Activated T-helper 9 cell treated with anti-CD3 and anti-CD28 coated beads, Interleukin-2, amount 50 U/mL, for 16 hours (primary cell): ENCODE data around the gene PPP3R1.

Source experiments
- DNase-seq: peaks from one replicate; pipeline ENCODE4 v3.0.0-alpha.2; 2020; ENCODE audit warnings: low read depth

Gene PPP3R1

GRCh38 chr2:68252400-68253218 is at the start of gene PPP3R1:
TSS of gene PPP3R1 (minus strand) at chr2:68252532. CDS start at chr2:68252127, 405 bp downstream.
- peak; percentile 93 for DNase-seq

- DNase-seq: no peak
Measured at GRCh38 chr2:68295516-68295915, 43.2 kb upstream of the PPP3R1 start.

DNA sequence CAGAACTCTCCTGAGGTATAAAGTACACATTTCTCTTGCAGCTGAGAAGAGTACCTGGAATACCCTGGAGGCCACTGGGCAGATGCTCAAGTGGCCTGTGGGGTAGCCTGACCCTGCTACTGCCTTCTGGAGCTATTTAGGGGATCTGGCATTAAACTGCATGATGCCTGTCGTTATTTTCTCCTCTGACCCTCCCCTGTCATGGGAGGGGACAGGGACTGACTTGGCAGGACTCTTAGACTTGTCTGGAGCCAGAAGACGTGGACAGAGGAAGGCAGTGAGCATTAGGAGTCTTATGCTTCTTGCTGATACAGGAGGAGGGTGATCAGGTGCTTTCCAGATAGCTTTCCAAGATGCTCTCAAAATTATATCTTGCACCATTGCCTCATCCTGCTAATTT is 42.6 kb upstream of the PPP3R1 start:
- DNase-seq: no peak

DNA sequence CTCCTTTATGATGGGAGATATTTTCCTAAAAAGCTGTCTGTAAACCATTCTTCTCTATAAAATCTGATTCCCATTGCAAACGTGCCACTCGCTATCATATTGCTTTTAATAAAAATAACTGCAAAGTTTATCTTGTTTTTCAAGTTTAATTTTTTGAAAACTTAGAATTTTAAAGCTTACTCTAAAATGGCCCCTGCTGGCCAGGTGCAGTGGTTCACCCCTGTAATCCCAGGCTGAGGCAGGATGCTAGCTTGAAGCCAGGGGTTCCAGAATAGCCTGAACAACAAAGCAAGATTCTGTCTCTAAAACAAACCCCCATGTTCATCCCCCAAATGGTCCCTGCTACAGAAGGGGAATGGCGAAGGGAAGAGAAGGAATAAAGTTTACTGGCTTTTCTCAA is 41.9 kb upstream of the PPP3R1 start:
- no peak for DNase-seq

GRCh38 chr2:68293755-68294154 is 41.4 kb upstream of the PPP3R1 start:
- no peak for DNase-seq

- DNase-seq: no peak
Measured at GRCh38 chr2:68293024-68293423, 40.7 kb upstream of the PPP3R1 start.

- DNase-seq: no peak
Measured at GRCh38 chr2:68292108-68292710, 39.9 kb upstream of the PPP3R1 start.

DNA sequence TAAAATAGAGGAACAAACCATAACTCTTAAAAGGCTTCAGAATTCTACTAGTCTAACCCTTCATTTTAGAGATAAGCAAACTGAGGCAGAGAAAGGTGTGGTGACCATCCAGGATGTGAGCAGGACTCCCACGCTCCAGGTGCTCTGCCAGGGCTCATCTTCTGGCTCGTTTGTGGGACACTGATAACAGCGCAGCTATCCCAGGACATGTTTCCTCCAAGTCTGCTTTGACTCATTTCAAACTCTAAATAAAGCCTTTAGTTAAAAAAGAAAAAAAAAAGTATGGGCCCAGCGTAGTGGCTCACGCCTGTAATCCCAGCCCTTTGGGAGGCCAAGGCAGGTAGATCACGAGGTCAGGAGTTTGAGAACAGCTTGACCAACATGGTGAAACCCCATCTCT is 39.0 kb upstream of the PPP3R1 start:
- no peak for DNase-seq

DNA sequence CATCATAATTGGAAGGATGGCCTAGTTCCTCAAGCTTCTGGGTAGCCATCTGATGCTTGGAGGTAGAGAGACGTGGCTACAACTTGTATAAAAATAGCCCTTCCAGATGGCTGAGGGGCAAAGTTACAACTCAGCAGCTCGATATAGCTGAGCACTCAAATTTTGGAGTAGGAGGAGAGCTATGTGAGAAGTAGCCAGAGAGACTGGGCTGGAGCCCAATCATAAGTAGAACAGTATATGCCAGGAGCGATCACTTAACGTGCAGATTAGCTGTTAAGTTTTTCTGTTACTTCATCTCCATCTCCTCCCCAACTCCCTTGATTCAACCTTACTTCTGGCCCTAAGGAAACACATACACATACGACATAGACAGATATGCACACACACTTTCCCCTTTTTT is 38.6 kb upstream of the PPP3R1 start:
- no peak for DNase-seq

GRCh38 chr2:68287580-68288441 is 35.5 kb upstream of the PPP3R1 start:
- DNase-seq: no peak

GRCh38 chr2:68284896-68285295 is 32.6 kb upstream of the PPP3R1 start:
- DNase-seq: no peak

DNA sequence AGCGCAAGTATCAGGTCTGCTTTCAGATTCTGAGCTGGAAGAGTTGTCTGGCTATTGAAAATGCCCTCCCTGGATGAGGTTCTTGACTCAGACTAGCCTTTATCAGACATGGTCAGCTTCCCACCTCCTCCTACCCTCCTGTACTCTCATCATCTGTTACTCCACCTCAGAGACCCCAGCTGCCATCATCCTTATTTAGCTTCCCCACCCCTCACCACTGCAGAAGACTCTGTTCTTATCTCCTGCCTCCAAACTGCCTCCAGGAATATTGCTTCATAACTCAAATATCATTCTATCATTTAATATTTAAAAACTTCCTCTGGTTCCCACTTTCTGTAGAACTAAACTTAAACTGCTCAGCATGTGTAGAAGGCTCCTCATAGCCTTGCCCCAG is 31.1 kb upstream of the PPP3R1 start:
- no peak for DNase-seq

GRCh38 chr2:68282811-68283418 is 30.6 kb upstream of the PPP3R1 start:
- no peak for DNase-seq

DNA sequence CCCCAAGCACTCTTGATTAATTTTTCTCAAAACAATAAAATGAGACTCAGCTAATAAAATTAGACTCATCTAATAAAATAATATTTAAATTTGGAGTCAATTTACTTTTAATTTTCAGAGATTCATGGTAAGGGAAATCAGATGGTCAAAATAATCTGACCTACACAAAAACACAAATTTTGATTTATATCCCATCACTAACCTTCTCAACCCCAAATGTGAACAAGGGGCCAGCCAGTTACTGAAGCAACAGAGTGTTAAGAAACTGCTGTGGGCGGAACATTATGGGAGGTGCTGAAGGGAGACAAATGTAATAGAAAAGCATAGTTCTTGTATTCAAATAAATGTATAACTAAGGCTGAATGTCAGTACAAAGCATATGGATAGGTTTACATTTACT is 28.5 kb upstream of the PPP3R1 start:
- no peak for DNase-seq

DNA sequence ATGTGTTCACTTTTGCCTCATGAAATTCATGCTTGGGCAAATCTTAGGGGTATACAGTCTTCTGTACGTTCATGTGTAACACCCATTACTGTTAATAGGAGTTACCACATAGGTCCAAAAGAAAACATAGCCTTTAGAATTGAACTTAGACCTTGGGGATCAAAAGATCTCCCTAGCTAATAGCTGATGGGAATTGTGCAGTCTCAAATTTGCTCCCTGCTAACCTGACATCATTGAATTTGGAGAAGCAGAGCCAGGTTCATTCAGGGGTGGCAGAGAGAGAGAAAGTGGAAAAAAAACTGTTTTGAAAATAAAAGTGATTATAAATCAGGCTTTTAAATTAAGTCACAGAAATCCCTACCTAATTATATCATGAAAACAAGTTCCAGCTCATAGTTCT is 28.0 kb upstream of the PPP3R1 start:
- no peak for DNase-seq

GRCh38 chr2:68279691-68280090 is 27.4 kb upstream of the PPP3R1 start:
- DNase-seq: no peak

- no peak for DNase-seq
Measured at GRCh38 chr2:68278169-68278568, 25.8 kb upstream of the PPP3R1 start.

DNA sequence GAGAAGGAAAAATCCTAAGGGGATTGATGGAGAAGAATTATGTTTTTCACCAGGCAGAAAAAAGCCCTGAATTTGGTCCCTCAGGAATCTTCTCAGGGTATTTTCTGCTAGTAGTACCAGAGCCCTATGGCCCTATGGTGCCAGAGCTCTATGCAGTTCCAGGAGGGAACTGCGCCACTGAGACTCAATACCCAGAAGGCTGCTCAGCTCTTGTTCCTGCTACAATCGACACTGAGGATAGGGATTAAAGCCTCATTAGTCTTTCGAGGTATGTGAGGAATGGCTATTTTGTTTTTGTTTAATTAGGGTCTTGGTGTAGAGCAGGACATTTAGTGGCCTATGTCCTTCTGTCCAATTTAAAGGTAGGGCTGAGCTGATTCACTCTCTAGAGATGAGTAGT is 21.7 kb upstream of the PPP3R1 start:
- no peak for DNase-seq

GRCh38 chr2:68272246-68272994 is 20.1 kb upstream of the PPP3R1 start:
- no peak for DNase-seq

- no peak for DNase-seq
Measured at GRCh38 chr2:68266655-68267054, 14.3 kb upstream of the PPP3R1 start.

DNA sequence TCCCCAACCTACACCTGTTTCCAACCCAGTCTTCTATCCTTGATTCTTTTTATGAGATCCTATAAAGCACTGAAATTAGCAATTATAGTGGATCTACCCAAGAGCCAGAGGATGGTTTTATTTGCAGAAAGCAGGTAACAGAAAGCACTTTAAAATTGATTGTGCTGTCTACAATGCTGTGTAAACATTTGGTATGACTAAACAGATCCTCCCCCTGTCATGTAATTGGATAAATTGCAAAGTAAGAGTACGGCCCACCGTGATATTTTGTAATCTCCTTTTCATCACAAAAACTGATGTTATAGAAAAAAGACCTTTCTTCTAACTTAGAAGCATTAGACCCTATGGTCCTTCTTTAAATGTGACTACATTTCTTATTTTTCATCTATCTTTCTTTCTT is 11.3 kb upstream of the PPP3R1 start:
- no peak for DNase-seq

DNA sequence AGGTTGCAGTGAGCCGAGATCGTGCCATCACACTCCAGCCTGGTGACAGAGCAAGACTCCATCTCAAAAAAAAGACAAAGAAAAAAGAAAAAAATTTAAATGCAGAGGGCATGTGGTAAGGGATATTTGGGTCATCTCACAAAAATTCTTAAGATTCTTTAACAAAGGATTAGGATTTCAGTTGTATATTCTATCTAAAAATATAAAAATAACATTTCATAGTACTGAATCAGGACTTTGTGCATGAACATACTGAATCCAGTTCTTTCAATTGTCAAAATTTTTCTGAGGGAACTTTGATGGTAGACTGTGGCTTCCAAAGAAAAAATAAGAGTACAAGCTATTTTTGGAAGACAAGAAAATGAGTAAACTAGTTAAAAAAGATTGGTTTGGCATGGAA is 6.5 kb upstream of the PPP3R1 start:
- no peak for DNase-seq
